Measurements from ENCODE around the gene ESYT2.

- TF ChIP-seq HNF4G (IDR thresholded peaks at IDR 0.05): no peak
- TF ChIP-seq GABPA (IDR thresholded peaks at IDR 0.05 in 1 of 2, conservative IDR thresholded peaks at IDR 0.05 in 1 of 2): no peak
- TF ChIP-seq, protein P1, sequence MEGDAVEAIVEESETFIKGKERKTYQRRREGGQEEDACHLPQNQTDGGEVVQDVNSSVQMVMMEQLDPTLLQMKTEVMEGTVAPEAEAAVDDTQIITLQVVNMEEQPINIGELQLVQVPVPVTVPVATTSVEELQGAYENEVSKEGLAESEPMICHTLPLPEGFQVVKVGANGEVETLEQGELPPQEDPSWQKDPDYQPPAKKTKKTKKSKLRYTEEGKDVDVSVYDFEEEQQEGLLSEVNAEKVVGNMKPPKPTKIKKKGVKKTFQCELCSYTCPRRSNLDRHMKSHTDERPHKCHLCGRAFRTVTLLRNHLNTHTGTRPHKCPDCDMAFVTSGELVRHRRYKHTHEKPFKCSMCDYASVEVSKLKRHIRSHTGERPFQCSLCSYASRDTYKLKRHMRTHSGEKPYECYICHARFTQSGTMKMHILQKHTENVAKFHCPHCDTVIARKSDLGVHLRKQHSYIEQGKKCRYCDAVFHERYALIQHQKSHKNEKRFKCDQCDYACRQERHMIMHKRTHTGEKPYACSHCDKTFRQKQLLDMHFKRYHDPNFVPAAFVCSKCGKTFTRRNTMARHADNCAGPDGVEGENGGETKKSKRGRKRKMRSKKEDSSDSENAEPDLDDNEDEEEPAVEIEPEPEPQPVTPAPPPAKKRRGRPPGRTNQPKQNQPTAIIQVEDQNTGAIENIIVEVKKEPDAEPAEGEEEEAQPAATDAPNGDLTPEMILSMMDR (IDR thresholded peaks at IDR 0.05; ENCODE audit: low read depth, low read length, missing input control): no peak
- TF ChIP-seq YY1 (IDR thresholded peaks at IDR 0.05): no peak
- TF ChIP-seq SP1 (IDR thresholded peaks at IDR 0.05): no peak
- no peak for TF ChIP-seq REST (IDR thresholded peaks at IDR 0.05)
- no peak for TF ChIP-seq MAX (IDR thresholded peaks at IDR 0.05)
- TF ChIP-seq ATF3 (IDR thresholded peaks at IDR 0.05): no peak
- TF ChIP-seq RAD21 (IDR thresholded peaks at IDR 0.05): no peak
- TF ChIP-seq FOXA1 (IDR thresholded peaks at IDR 0.05): no peak
- TF ChIP-seq HNF4A (conservative IDR thresholded peaks at IDR 0.05): no peak
- TF ChIP-seq RXRA (IDR thresholded peaks at IDR 0.05): no peak
- TF ChIP-seq TAF1 (conservative IDR thresholded peaks at IDR 0.05): no peak
These were observed 86.1 kb downstream of the ESYT2 start for GRCh38 chr7:158743219-158743618.
